HG03439 (cell line): Measurements from ENCODE around the gene PLAAT4.
"Not testable (repeated sequence)": the region's sequence is repeated elsewhere in the genome, so short reads cannot be mapped to it uniquely, and the experiment has no call there.

Source experiments
- ATAC-seq: cut with Tn5 transposase; IDR thresholded peaks from one replicate; pipeline ENCODE4 v1.9.1; 2021; ENCODE audit warnings: mild to moderate bottlenecking, moderate library complexity; ENCODE audit not compliant: unreplicated experiment

PLAAT4 gene

GRCh38 chr11:63510360-63511047, 26.1 kb upstream of the PLAAT4 start:
- no peak for ATAC-seq

DNA sequence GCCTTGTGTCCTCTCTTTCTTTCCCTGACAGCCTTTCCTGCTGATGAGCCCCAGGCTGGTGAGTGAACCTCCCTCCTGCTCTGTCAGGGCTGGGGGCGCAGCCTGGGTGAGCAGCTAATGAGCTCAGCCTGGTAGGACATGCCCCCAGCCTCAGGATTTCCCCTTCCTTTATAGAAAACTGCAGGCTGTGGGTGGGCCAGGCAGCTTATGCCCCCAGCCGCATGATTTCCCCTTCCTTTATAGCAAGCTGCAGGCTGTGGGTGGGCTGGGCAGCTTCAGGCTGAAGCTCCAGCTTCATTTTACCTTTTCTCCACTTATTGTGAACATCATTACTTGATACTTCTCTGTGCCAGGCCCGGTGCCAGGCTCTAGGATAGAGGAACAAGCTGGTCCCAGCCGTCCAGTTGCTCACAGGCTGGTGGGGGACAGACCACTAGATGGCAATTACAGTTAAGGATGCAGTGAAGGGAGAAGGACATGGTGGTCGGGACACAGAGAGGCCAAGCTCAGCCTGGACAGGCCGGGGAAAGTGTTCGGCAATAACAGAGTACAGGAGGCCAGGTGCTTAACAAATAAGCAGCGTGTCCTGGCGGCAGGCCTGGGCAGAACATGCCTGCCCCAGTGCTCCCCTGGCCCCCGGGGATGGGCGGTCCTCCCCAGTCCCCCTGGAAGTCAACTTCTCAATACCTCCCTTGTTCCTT, 25.4 kb upstream of the PLAAT4 start:
- ATAC-seq, result no peak

DNA sequence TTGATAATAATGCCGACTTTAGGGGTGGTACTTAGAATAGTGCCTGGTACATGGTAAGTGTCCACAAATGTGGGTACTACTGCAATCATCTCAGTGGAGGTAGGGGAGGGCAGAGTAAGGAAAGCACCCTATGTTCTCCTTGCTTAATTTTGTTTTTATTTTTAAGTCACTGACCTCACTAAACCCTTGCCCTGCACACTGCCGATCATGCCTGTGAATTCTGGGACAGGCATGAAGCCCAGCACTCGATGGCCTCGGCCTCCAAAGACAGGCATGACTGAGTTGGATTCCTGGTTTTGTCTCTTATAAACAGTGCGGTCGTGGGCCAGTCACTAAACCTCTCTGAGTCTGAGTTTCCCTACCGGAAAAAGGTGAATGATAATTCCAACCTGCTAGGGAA, 23.8 kb upstream of the PLAAT4 start:
- no peak for ATAC-seq

GRCh38 chr11:63516109-63516508, 20.5 kb upstream of the PLAAT4 start:
- no peak for ATAC-seq

DNA sequence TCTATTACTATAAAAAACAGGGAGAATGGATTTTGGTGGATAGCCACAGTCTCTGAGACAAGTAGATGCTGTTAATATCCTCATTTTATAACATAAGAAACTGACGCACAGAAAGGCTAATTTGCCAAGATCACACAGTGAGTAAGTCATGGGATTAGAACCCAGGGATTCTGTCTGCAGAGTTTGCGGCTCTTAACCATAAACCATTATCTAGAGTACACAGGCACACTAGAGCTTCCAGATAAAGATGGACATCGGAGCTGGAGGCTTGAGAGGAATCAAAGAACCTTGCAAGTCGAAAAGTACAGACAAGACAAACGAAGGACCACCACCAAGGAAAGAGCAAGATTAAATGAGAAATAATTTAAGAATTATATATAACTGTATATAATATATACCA, 19.5 kb upstream of the PLAAT4 start:
- no peak for ATAC-seq

GRCh38 chr11:63518548-63518947, 18.1 kb upstream of the PLAAT4 start:
- no peak for ATAC-seq

- ATAC-seq, result no peak
Observed at GRCh38 chr11:63520606-63521170, 15.9 kb upstream of the PLAAT4 start.

DNA sequence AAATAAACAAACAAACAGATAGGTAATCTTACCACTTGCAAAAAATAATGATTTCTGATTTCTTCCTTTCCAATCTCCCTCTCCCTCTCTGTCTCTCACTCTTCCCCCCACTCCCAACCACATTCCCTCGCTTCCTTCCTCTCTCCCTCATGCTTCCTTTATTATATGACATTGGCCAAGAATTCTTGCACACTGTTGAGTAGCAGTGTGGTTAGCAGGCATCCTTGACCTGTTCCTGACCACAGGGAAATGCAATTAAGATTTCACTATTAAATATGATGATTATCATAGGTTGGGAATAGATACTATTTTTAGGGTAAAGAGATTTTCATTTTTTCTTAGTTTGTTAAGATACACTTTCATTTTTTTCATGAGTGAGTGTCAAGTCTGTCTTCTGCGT, 14.7 kb upstream of the PLAAT4 start:
- ATAC-seq, result no peak

DNA sequence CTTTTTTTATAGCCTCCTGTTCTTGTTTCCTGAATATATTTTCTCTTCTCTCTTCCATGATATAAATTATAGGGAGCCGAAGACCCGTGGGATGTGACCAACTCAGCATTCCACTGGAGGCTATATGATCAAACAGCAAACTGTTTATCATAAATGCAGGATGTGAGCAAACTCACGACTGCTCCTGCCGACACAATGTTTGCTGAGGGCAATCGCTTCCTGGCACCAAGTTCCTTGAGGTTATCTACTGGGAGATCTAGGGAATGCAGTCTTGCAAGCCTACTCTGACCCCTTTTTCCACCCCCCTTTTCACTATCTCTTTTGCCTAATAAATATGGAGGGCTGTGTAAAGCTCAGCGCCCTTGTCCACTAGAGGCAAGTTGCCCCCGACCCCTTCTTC, 13.5 kb upstream of the PLAAT4 start:
- ATAC-seq, result no peak

GRCh38 chr11:63527667-63528066, 8.9 kb upstream of the PLAAT4 start:
- ATAC-seq, result no peak

- not testable (repeated sequence) for ATAC-seq
Observed at GRCh38 chr11:63528156-63528555, 8.5 kb upstream of the PLAAT4 start.

DNA sequence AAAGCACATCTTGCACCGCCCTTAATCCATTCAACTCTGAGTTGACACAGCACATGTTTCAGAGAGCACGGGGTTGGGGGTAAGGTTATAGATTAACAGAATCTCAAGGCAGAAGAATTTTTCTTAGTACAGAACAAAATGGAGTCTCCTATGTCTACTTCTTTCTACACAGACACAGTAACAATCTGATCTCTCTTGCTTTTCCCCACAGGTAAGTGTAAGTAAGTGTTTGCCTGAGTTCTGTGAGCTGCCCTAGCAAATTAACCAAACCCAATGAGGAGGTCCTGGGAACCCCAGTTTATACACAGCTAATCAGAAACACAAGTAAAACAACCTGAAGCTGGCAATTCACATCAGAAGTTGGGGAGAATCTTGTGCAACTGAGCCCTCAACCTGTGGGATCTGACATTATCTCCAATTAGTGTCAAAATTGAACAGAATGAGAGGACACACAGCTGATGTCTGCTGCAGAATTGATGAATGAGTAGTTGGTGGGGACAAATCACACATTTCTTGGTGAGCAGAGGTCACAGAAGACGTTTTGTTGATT, 7.8 kb upstream of the PLAAT4 start:
- ATAC-seq, result not testable (repeated sequence)

DNA sequence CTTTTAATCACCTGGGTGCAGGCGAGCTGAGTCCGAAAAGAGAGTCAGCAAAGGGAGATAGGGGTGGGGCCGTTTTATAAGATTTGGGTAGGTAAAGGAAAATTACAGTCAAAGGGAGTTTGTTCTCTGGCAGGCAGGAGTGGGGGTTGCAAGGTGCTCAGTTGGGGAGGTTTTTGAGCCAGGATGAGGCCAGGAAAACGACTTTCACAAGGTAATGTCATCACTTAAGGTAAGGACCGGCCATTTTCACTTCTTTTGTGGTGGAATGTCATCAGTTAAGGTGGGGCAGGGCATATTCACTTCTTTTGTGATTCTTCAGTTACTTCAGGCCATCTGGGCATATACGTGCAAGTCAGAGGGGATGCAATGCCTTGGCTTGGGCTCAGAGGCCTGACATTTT, 7.2 kb upstream of the PLAAT4 start:
- not testable (repeated sequence) for ATAC-seq

DNA sequence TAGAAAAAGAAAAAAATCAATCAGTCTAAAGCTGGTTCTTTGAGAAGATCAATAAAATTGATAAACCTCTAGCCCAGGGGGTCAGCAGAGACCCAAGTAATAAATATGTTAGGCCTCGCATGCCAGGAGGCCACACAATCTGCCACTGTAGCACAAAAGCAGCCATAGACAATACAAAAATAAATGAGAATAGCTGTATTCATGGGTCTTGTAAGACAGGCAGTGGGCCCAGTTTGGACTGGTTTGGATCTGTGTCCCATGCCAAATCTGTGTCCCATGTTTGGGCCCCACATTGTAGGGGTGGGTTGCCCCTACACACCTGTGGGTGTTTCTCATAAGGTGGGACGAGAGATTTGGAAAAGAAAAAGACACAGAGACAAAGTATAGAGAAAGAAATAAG, 6.6 kb upstream of the PLAAT4 start:
- ATAC-seq, result no peak

GRCh38 chr11:63531074-63531792, 5.4 kb upstream of the PLAAT4 start:
- peak; percentile 72 for ATAC-seq

GRCh38 chr11:63532117-63532516, 4.5 kb upstream of the PLAAT4 start:
- ATAC-seq, result no peak

- ATAC-seq, result no peak
Observed at GRCh38 chr11:63532799-63533475, 3.7 kb upstream of the PLAAT4 start.

DNA sequence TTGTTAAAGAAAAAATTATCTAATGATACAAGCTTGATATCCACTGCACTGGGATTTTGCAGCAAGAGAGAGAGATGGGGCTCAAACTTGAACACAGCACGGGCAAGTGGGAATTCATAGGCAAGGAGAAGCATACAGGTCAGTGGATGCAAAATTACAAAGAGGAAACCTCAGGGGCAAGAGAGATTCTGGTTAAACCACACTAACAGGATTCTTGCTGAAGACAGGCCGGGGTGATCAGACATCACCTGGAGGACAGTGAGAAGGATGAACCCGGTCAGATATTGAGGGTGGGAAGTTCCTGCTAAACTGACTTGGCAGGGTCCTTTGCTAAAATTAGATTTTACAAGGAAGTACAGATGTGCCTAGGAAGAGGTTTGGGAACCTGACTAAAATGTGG, 2.5 kb upstream of the PLAAT4 start:
- no peak for ATAC-seq

DNA sequence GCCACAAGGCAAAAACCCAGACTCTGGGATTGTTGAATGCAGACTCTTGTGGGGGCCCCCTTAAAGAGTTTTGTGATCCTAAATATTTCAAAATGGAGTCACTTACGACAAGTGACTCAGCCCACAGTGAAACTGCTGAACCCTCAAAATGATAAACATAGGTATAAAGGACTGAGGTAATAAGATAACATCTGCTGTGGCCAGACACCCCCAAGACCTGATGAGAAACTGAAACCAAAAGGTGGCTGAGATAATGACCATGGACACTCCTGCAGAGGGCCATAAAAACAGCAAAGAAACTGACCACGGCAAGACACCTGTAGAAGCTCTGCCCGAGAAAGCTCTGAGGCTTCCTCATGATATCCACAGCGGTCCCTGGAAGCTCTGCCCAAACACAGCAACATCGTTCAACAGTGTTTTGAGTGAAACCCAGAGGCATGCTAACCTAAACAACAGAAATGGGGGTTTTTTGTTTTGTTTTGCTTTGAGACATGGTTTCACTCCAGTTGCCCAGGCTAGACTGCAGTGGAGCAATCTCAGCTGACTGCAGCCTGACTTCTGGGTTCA, 1.6 kb upstream of the PLAAT4 start:
- ATAC-seq, result peak; percentile 43

- no peak for ATAC-seq
Observed at GRCh38 chr11:63535734-63536133, 874 bp upstream of the PLAAT4 start.
